ENCODE data around the gene UHRF2.
"Not testable (repeated sequence)": the region's sequence is repeated elsewhere in the genome, so short reads cannot be mapped to it uniquely, and the experiment has no call there.

Gene UHRF2

DNA sequence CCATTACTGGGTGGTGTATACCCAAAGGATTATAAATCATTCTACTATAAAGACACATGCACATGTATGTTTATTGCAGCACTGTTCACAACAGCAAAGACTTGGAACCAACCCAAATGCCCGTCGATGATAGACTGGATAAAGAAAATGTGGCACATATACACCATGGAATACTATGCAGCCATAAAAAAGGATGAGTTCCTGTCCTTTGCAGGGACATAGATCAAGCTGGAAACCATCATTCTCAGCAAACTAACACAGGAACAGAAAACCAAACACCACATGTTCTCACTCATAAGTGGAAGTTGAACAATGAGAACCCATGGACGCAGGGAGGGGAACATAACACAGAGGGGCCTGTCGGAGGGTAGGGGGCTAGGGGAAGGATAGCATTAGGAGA is 45.7 kb downstream of the UHRF2 start:
- not testable (repeated sequence) for H3K27ac ChIP-seq (ENCODE audit: low read length); H3K9me3 ChIP-seq (ENCODE audit: control insufficient read depth in 1 of 2, low read length in 2 of 2); H3K27me3 ChIP-seq (ENCODE audit: low read depth, low read length); H3K4me1 ChIP-seq (ENCODE audit: control insufficient read depth in 1 of 2, insufficient read depth in 2 of 2, low read length in 2 of 2); H3K36me3 ChIP-seq (ENCODE audit: control insufficient read depth in 1 of 2, insufficient read depth in 2 of 2, low read length in 2 of 2); H3K4me3 ChIP-seq (ENCODE audit: low read depth in 1 of 2, low read length in 2 of 2)

DNA sequence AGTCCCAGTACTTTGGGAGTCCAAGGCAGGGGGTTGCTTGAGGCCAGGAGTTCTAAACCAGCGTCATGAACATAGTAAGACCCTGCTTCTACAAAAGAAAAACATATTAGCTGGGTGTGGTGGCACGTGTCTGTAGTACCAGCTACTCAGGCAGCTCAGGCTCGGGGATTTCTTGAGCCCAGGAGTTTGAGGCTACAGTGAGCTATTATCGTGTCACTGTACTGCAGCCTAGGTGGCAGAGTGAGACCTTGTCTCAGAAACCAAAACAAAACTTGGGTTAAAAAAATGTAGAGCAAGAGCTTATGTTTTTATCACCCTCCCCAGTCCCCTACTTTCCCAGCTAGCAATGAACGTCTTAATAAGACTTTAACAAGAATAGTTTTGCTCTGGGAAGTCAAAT is 46.7 kb downstream of the UHRF2 start:
- no peak overlapping the region for H3K27ac ChIP-seq (ENCODE audit: low read length)
- no peaks in the 10 kb centered on the region for H3K9me3 ChIP-seq (ENCODE audit: control insufficient read depth in 1 of 2, low read length in 2 of 2)
- H3K4me1 ChIP-seq (ENCODE audit: control insufficient read depth in 1 of 2, insufficient read depth in 2 of 2, low read length in 2 of 2): no peaks in the 10 kb centered on the region
- H3K36me3 ChIP-seq (ENCODE audit: control insufficient read depth in 1 of 2, insufficient read depth in 2 of 2, low read length in 2 of 2): peaks cover 3 to 4% of the 10 kb centered on the region in 2 donors
- H3K4me3 ChIP-seq (ENCODE audit: low read depth in 1 of 2, low read length in 2 of 2): no peak overlapping the region
- H3K27me3 ChIP-seq (ENCODE audit: low read depth, low read length): no peaks in the 10 kb centered on the region

DNA sequence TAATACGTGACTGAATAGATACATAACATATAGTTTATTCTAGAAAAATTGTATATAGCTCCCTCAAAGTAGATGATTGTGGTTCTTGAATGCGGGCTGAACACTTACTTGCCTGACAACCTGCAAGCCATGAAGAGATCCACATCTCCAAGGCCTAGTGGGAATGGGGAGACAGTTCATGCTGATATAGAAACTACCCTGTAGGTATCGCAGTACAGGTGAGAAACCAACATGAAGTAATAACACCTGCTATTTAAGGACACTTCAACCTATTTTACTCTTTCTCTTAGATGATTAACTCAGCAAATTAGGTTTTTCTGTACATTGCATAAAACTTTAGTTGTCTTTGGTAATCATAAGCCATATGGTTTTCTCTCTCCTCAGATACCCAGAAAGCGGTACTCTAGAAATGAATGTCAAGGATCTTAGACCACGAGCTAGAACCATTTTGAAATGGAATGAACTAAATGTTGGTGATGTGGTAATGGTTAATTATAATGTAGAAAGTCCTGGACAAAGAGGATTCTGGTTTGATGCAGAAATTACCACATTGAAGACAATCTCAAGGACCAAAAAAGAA is 47.3 kb downstream of the UHRF2 start:
- Histone ChIP-seq H3K27me3 (ENCODE audit: low read depth, low read length) (no peaks in the 10 kb centered on the region), H3K9me3 (ENCODE audit: control insufficient read depth in 1 of 2, low read length in 2 of 2) (no peaks in the 10 kb centered on the region), H3K36me3 (ENCODE audit: control insufficient read depth in 1 of 2, insufficient read depth in 2 of 2, low read length in 2 of 2) (peaks cover 3 to 4% of the 10 kb centered on the region in 2 donors), H3K4me1 (ENCODE audit: control insufficient read depth in 1 of 2, insufficient read depth in 2 of 2, low read length in 2 of 2) (no peaks in the 10 kb centered on the region), H3K4me3 (ENCODE audit: low read depth in 1 of 2, low read length in 2 of 2) (no peak overlapping the region), H3K27ac (ENCODE audit: low read length) (no peak overlapping the region)

DNA sequence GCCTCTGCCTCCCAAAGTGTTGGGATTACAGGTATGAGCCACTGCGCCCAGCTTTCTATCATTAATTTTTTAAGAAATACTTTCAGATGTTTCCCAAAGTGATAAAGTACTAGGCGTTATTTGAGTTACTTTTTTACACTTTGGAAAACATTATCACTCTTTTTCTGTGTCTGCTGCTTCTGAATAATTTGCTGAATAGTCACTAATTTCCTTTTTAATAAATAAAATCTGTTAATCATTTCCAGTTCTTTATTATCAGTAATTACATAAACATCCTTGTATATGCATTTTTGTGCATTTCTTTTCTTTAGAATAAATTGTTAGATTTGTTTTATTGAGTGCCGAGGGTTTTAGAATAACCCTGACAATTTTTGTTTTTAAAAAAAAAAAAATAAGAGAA is 48.6 kb downstream of the UHRF2 start:
- H3K4me1 ChIP-seq (ENCODE audit: control insufficient read depth in 1 of 2, insufficient read depth in 2 of 2, low read length in 2 of 2): no peaks in the 10 kb centered on the region
- H3K36me3 ChIP-seq (ENCODE audit: control insufficient read depth in 1 of 2, insufficient read depth in 2 of 2, low read length in 2 of 2): peaks cover 3 to 4% of the 10 kb centered on the region in 2 donors
- no peak overlapping the region for H3K4me3 ChIP-seq (ENCODE audit: low read depth in 1 of 2, low read length in 2 of 2)
- no peak overlapping the region for H3K27ac ChIP-seq (ENCODE audit: low read length)
- no peaks in the 10 kb centered on the region for H3K9me3 ChIP-seq (ENCODE audit: control insufficient read depth in 1 of 2, low read length in 2 of 2)
- H3K27me3 ChIP-seq (ENCODE audit: low read depth, low read length): no peaks in the 10 kb centered on the region

DNA sequence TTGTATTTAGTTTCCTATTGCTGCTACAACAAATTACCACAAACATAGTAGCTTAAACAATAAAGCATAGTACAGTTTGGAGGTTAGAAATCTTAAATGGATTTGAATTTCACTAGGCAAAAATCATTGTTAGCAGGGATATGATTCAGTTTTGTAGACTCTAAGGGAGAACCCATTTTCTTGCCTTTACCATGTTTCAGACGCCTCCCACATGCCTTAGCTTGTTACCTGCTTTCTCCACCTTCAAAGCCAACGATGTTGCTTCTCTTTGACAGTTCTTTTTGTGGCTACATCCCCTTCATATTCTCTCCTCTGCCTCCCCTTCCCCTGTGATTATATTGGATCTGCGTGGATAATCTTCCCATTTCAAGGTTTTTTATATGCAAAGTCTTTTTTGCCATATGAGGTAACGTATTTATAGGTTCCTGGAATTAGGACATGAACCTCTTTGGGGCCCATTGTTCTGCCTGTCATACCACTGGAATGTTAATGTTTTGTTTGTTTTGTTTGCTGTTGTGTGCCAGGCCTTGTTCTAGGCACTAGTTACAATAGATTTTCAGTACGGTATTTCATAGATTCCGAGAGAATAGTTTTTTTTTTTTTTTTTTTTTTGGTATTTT is 54.1 kb downstream of the UHRF2 start:
- Histone ChIP-seq H3K9me3 (ENCODE audit: control insufficient read depth in 1 of 2, low read length in 2 of 2) (no peaks in the 10 kb centered on the region), H3K27me3 (ENCODE audit: low read depth, low read length) (no peaks in the 10 kb centered on the region), H3K36me3 (ENCODE audit: control insufficient read depth in 1 of 2, insufficient read depth in 2 of 2, low read length in 2 of 2) (no peaks in the 10 kb centered on the region)

DNA sequence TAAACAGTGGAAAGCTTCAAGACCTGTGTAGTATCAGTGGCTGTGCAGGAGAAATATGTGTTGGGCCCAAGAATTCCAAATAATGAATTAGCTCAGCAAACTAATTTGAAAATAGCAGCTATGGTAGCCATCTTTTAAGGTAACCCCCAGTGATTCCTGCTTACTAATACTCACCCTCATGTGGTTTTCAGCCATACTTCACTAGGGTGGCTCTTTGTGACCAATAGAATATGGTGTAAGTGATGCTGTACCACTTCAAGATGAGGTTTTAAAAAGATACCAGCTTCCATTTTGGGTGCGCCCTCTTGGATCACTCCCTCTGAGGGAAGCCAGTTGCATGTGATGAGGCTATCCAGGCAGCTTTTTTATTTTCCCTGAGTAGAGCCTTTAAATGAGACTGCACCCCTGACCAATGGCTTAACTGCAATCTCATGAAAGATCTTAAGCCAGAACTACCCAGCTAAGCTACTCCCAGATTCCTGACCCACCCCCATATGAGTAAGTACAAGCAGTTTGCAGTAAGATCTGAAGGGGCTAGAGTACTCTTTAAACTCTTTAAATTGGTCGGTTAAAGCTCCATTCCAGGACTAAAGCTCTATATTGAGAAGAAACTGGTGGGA is 58.3 kb downstream of the UHRF2 start:
- Histone ChIP-seq H3K4me1 (ENCODE audit: control insufficient read depth in 1 of 2, insufficient read depth in 2 of 2, low read length in 2 of 2) (no peaks in the 10 kb centered on the region), H3K36me3 (ENCODE audit: control insufficient read depth in 1 of 2, insufficient read depth in 2 of 2, low read length in 2 of 2) (no peaks in the 10 kb centered on the region), H3K4me3 (ENCODE audit: low read depth in 1 of 2, low read length in 2 of 2) (no peak overlapping the region), H3K27ac (ENCODE audit: low read length) (no peak overlapping the region), H3K9me3 (ENCODE audit: control insufficient read depth in 1 of 2, low read length in 2 of 2) (no peaks in the 10 kb centered on the region), H3K27me3 (ENCODE audit: low read depth, low read length) (no peaks in the 10 kb centered on the region)

More for the DNA sequence above, 54.1 kb downstream of the UHRF2 start:
- H3K4me3 ChIP-seq (ENCODE audit: low read depth in 1 of 2, low read length in 2 of 2): no peak overlapping the region
- no peak overlapping the region for H3K27ac ChIP-seq (ENCODE audit: low read length)
- H3K4me1 ChIP-seq (ENCODE audit: control insufficient read depth in 1 of 2, insufficient read depth in 2 of 2, low read length in 2 of 2): no peaks in the 10 kb centered on the region

DNA sequence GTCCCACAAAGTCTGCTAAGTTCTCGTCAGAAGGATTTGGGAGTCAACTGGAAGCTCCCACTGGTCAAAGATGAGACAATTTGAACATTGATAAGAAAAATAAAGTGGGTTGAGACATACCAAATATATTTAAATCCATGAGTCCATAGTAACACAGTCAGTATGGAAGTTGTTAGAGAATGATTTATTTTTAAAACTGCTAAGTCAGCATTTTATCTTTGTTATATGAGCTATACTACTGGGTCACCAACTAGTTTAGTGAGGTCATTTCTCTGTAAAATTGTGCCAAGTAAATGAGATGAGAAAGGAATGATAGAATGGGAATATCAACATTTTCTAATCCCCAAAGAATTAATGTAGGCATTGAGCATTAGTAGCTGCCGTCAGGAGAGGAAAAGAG is 60.2 kb downstream of the UHRF2 start:
- no peak overlapping the region for H3K4me3 ChIP-seq (ENCODE audit: low read depth in 1 of 2, low read length in 2 of 2)
- H3K27ac ChIP-seq (ENCODE audit: low read length): no peak overlapping the region
- H3K36me3 ChIP-seq (ENCODE audit: control insufficient read depth in 1 of 2, insufficient read depth in 2 of 2, low read length in 2 of 2): peaks cover 5 to 7% of the 10 kb centered on the region in 2 donors
- H3K27me3 ChIP-seq (ENCODE audit: low read depth, low read length): no peaks in the 10 kb centered on the region
- no peaks in the 10 kb centered on the region for H3K4me1 ChIP-seq (ENCODE audit: control insufficient read depth in 1 of 2, insufficient read depth in 2 of 2, low read length in 2 of 2)
- H3K9me3 ChIP-seq (ENCODE audit: control insufficient read depth in 1 of 2, low read length in 2 of 2): no peaks in the 10 kb centered on the region

DNA sequence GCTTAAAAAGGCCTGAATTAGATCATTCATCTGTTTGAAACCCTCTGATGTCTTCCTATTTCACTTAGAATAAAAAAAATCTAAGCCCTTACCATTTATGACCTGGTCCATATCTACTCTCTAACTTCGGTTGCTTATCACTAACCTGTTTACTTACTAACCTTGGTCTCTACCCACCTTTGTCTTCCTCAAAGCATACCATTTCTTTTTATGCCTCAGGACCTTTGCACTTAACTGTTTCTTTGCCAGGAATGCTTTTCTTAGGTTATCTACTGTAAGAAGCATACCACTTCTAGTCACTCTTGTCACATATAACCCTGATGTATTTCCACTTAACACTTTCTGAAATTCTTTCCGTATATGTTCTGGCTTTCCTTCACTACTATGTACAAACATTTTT is 67.0 kb downstream of the UHRF2 start:
- no peak overlapping the region for H3K27ac ChIP-seq (ENCODE audit: low read length)
- H3K9me3 ChIP-seq (ENCODE audit: control insufficient read depth in 1 of 2, low read length in 2 of 2): no peaks in the 10 kb centered on the region
- no peaks in the 10 kb centered on the region for H3K4me1 ChIP-seq (ENCODE audit: control insufficient read depth in 1 of 2, insufficient read depth in 2 of 2, low read length in 2 of 2)
- H3K4me3 ChIP-seq (ENCODE audit: low read depth in 1 of 2, low read length in 2 of 2): no peak overlapping the region
- no peaks in the 10 kb centered on the region for H3K27me3 ChIP-seq (ENCODE audit: low read depth, low read length)
- H3K36me3 ChIP-seq (ENCODE audit: control insufficient read depth in 1 of 2, insufficient read depth in 2 of 2, low read length in 2 of 2): peaks cover 19 to 36% of the 10 kb centered on the region in 2 donors

DNA sequence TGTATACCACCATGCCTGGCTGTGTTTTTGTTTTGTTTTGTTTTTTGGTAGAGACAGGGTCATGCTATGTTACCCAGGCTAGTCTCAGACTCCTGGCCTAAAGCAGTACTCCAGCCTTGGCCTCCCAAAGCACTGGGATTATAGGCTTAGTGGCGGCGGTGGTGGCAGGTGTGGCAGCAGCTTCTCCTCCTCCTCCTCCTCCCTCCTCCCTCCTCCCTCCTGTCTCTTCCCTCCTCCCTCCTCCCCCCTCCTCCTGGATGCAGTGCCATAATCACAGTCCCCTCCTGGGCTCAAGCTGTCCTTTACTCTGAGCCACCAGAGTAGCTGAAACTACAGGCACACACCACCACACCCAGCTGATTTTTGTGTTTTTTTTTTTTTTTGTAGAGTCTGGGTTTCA is 71.2 kb downstream of the UHRF2 start:
- peaks cover 23 to 30% of the 10 kb centered on the region in 2 donors for H3K36me3 ChIP-seq (ENCODE audit: control insufficient read depth in 1 of 2, insufficient read depth in 2 of 2, low read length in 2 of 2)
- H3K9me3 ChIP-seq (ENCODE audit: control insufficient read depth in 1 of 2, low read length in 2 of 2): no peaks in the 10 kb centered on the region
- no peaks in the 10 kb centered on the region for H3K4me1 ChIP-seq (ENCODE audit: control insufficient read depth in 1 of 2, insufficient read depth in 2 of 2, low read length in 2 of 2)
- no peak overlapping the region for H3K27ac ChIP-seq (ENCODE audit: low read length)
- H3K27me3 ChIP-seq (ENCODE audit: low read depth, low read length): no peaks in the 10 kb centered on the region
- no peak overlapping the region for H3K4me3 ChIP-seq (ENCODE audit: low read depth in 1 of 2, low read length in 2 of 2)

DNA sequence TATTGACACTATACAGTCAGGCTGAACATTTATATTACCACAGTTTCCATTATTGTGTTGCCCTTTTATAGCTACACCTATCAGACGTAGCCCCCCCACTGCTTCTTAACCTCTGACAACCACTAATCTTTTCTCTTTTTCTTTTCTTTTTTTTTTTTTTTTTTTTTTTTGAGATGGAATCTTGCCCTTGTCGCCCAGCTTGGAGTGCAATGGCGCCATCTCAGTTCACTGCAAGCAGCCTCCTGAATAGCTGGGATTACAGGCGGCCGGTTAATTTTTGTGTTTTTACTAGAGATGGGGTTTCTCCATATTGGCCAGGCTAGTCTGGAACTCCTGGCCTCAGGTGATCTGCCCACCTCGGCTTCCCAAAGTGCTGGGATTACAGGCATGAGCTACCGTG is 75.4 kb downstream of the UHRF2 start:
- H3K27ac ChIP-seq (ENCODE audit: low read length): no peak overlapping the region
- H3K9me3 ChIP-seq (ENCODE audit: control insufficient read depth in 1 of 2, low read length in 2 of 2): no peaks in the 10 kb centered on the region
- H3K4me3 ChIP-seq (ENCODE audit: low read depth in 1 of 2, low read length in 2 of 2): no peak overlapping the region
- no peaks in the 10 kb centered on the region for H3K4me1 ChIP-seq (ENCODE audit: control insufficient read depth in 1 of 2, insufficient read depth in 2 of 2, low read length in 2 of 2)
- no peaks in the 10 kb centered on the region for H3K27me3 ChIP-seq (ENCODE audit: low read depth, low read length)
- H3K36me3 ChIP-seq (ENCODE audit: control insufficient read depth in 1 of 2, insufficient read depth in 2 of 2, low read length in 2 of 2): peaks cover 16 to 17% of the 10 kb centered on the region in 2 donors

DNA sequence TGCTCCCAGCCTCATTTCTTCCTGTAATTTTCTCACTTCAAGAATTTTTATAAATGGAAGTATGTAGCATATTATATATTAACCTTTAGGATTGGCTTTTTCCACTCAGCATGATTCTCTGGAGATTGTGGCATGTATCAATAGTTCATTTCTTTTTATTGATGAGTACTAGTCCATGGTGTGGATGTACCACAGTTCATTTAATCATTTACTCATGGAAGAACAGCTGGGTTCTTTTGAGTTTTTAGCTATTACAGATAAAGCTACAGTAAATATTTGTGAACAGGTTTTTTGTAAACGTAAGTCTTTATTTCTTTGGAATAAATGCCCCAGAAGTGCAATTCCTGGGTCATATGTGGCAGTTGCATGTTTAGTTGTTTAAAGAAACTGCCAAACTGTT is 76.1 kb downstream of the UHRF2 start:
- H3K36me3 ChIP-seq (ENCODE audit: control insufficient read depth in 1 of 2, insufficient read depth in 2 of 2, low read length in 2 of 2): peaks cover 13 to 17% of the 10 kb centered on the region in 2 donors
- no peaks in the 10 kb centered on the region for H3K9me3 ChIP-seq (ENCODE audit: control insufficient read depth in 1 of 2, low read length in 2 of 2)
- no peak overlapping the region for H3K27ac ChIP-seq (ENCODE audit: low read length)
- H3K4me1 ChIP-seq (ENCODE audit: control insufficient read depth in 1 of 2, insufficient read depth in 2 of 2, low read length in 2 of 2): no peaks in the 10 kb centered on the region
- H3K4me3 ChIP-seq (ENCODE audit: low read depth in 1 of 2, low read length in 2 of 2): no peak overlapping the region
- H3K27me3 ChIP-seq (ENCODE audit: low read depth, low read length): no peaks in the 10 kb centered on the region

DNA sequence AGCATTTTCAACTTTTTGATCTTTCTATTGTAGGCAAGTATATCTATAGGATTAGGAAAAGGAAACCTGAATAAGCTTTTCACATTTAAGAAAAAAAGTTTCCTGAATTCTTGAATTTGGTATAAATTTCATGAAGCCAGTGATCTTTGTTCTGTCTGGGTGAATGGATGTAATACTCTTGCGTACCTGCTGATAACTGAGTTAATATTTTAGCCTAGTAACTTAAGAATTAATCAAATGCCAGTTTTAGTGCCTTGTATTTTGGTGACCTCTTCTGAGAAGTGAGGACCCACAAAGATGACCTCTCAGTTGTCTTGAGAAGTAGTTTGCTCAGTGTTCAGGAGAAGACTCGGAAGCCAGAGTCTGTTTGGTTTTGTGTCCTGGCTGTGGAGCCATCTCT is 77.9 kb downstream of the UHRF2 start:
- no peak overlapping the region for H3K4me3 ChIP-seq (ENCODE audit: low read depth in 1 of 2, low read length in 2 of 2)
- H3K4me1 ChIP-seq (ENCODE audit: control insufficient read depth in 1 of 2, insufficient read depth in 2 of 2, low read length in 2 of 2): no peaks in the 10 kb centered on the region
- H3K9me3 ChIP-seq (ENCODE audit: control insufficient read depth in 1 of 2, low read length in 2 of 2): no peaks in the 10 kb centered on the region
- no peaks in the 10 kb centered on the region for H3K27me3 ChIP-seq (ENCODE audit: low read depth, low read length)
- H3K36me3 ChIP-seq (ENCODE audit: control insufficient read depth in 1 of 2, insufficient read depth in 2 of 2, low read length in 2 of 2): peaks cover 10% of the 10 kb centered on the region in 2 donors
- no peak overlapping the region for H3K27ac ChIP-seq (ENCODE audit: low read length)
